ENCODE data around the gene GAL3ST3. TPM values are rescaled to one million over a fixed set of nuclear protein-coding genes. Genes with fewer than 3 reads are reported as not detected.

Gene GAL3ST3
- total RNA-seq, 1 donor, result not detected

- H3K4me3 ChIP-seq (ENCODE audit: insufficient read depth, low read length), result peak overlapping the region; percentile 19
- H3K27ac ChIP-seq (ENCODE audit: low read depth, low read length), result peak overlapping the region; percentile 68
- no peaks in the 10 kb centered on the region for H4K20me1 ChIP-seq (ENCODE audit: insufficient read depth, low read length)
- DNase-seq (ENCODE audit: insufficient read length, low spot score, missing footprints), result peak; percentile 94
- H3K79me2 ChIP-seq (ENCODE audit: insufficient read depth, low read length), result no peaks in the 10 kb centered on the region
- TF ChIP-seq, protein P1, sequence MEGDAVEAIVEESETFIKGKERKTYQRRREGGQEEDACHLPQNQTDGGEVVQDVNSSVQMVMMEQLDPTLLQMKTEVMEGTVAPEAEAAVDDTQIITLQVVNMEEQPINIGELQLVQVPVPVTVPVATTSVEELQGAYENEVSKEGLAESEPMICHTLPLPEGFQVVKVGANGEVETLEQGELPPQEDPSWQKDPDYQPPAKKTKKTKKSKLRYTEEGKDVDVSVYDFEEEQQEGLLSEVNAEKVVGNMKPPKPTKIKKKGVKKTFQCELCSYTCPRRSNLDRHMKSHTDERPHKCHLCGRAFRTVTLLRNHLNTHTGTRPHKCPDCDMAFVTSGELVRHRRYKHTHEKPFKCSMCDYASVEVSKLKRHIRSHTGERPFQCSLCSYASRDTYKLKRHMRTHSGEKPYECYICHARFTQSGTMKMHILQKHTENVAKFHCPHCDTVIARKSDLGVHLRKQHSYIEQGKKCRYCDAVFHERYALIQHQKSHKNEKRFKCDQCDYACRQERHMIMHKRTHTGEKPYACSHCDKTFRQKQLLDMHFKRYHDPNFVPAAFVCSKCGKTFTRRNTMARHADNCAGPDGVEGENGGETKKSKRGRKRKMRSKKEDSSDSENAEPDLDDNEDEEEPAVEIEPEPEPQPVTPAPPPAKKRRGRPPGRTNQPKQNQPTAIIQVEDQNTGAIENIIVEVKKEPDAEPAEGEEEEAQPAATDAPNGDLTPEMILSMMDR (IDR thresholded peaks at IDR 0.05; ENCODE audit: extremely low read depth, low read depth, low read length), result no peak
- H2AFZ ChIP-seq (ENCODE audit: low read length), result peak overlapping the region; percentile 71
- peak overlapping the region; percentile 23 for H3K4me2 ChIP-seq (ENCODE audit: insufficient read depth, low read length)
- peaks cover 29% of the 10 kb centered on the region for H3K4me1 ChIP-seq (ENCODE audit: insufficient read depth, low read length)
- H3K27me3 ChIP-seq (ENCODE audit: insufficient read depth, low read length), result no peaks in the 10 kb centered on the region
- H3K9me3 ChIP-seq (ENCODE audit: low read depth, low read length), result no peaks in the 10 kb centered on the region
- no peaks in the 10 kb centered on the region for H3K36me3 ChIP-seq (ENCODE audit: insufficient read depth, low read length)
Observed at GRCh38 chr11:66015454-66015881, 33.5 kb downstream of the GAL3ST3 start.

GRCh38 chr11:66014804-66015453, 34.0 kb downstream of the GAL3ST3 start:
- no peak overlapping the region for H3K4me3 ChIP-seq (ENCODE audit: insufficient read depth, low read length)
- H3K4me1 ChIP-seq (ENCODE audit: insufficient read depth, low read length), result peaks cover 29% of the 10 kb centered on the region
- H2AFZ ChIP-seq (ENCODE audit: low read length), result peak overlapping the region; percentile 71
- peak overlapping the region; percentile 68 for H3K27ac ChIP-seq (ENCODE audit: low read depth, low read length)
- H3K27me3 ChIP-seq (ENCODE audit: insufficient read depth, low read length), result no peaks in the 10 kb centered on the region
- peak; percentile 87 for DNase-seq (ENCODE audit: insufficient read length, low spot score, missing footprints)
- no peaks in the 10 kb centered on the region for H3K9me3 ChIP-seq (ENCODE audit: low read depth, low read length)
- TF ChIP-seq, protein P1 (IDR thresholded peaks at IDR 0.05; ENCODE audit: extremely low read depth, low read depth, low read length), result no peak
- H4K20me1 ChIP-seq (ENCODE audit: insufficient read depth, low read length), result no peaks in the 10 kb centered on the region
- no peaks in the 10 kb centered on the region for H3K36me3 ChIP-seq (ENCODE audit: insufficient read depth, low read length)
- no peaks in the 10 kb centered on the region for H3K79me2 ChIP-seq (ENCODE audit: insufficient read depth, low read length)
- no peak overlapping the region for H3K4me2 ChIP-seq (ENCODE audit: insufficient read depth, low read length)

GRCh38 chr11:66013762-66014100, 35.2 kb downstream of the GAL3ST3 start:
- H2AFZ ChIP-seq (ENCODE audit: low read length), result no peak overlapping the region
- H3K36me3 ChIP-seq (ENCODE audit: insufficient read depth, low read length), result no peaks in the 10 kb centered on the region
- TF ChIP-seq, protein P1 (IDR thresholded peaks at IDR 0.05; ENCODE audit: extremely low read depth, low read depth, low read length), result no peak
- H3K4me1 ChIP-seq (ENCODE audit: insufficient read depth, low read length), result peaks cover 29% of the 10 kb centered on the region
- no peaks in the 10 kb centered on the region for H4K20me1 ChIP-seq (ENCODE audit: insufficient read depth, low read length)
- no peak overlapping the region for H3K27ac ChIP-seq (ENCODE audit: low read depth, low read length)
- H3K9me3 ChIP-seq (ENCODE audit: low read depth, low read length), result no peaks in the 10 kb centered on the region
- no peaks in the 10 kb centered on the region for H3K79me2 ChIP-seq (ENCODE audit: insufficient read depth, low read length)
- no peaks in the 10 kb centered on the region for H3K27me3 ChIP-seq (ENCODE audit: insufficient read depth, low read length)
- H3K4me3 ChIP-seq (ENCODE audit: insufficient read depth, low read length), result no peak overlapping the region
- H3K4me2 ChIP-seq (ENCODE audit: insufficient read depth, low read length), result no peak overlapping the region
- peak; percentile 55 for DNase-seq (ENCODE audit: insufficient read length, low spot score, missing footprints)

DNA sequence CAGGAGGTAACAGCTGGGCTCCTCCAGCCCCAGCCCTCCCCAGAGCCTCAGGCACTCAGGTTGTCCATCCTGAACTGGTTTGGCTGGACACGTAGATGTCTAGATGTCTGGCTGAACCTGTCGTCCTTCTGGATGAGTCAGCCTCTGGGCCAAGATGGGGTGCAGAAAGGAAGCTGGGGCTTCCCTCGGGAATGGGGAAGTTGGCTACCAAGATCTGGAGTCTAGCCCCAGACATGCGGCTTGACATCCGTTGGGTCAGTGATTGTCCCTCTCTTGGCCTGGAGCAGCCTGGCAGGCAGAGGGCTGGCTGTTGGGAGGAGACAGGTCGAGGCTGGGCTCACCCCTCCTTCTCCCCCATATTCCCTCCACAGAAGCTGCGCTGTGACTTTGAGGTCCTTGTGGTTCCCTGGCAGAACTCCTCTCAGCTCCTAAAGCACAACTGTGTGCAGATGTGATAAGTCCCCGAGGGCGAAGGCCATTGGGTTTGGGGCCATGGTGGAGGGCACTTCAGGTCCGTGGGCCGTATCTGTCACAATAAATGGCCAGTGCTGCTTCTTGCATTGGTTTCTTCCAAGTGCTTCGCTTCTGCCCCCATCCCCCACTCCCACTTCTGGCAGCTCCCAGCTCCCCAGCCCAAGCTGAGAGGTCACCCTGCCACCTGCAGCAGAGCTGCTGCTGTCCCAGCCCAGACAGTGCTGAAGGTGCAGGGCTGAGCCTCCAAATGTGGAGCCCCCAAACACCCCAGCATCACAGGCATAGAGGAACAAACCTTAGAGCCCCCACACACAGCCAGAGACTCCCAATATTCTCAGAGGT, 35.8 kb downstream of the GAL3ST3 start:
- no peaks in the 10 kb centered on the region for H3K9me3 ChIP-seq (ENCODE audit: low read depth, low read length)
- no peak overlapping the region for H3K4me2 ChIP-seq (ENCODE audit: insufficient read depth, low read length)
- no peak overlapping the region for H3K4me3 ChIP-seq (ENCODE audit: insufficient read depth, low read length)
- H3K27me3 ChIP-seq (ENCODE audit: insufficient read depth, low read length), result no peaks in the 10 kb centered on the region
- no peaks in the 10 kb centered on the region for H3K79me2 ChIP-seq (ENCODE audit: insufficient read depth, low read length)
- no peaks in the 10 kb centered on the region for H3K36me3 ChIP-seq (ENCODE audit: insufficient read depth, low read length)
- H3K4me1 ChIP-seq (ENCODE audit: insufficient read depth, low read length), result peaks cover 29% of the 10 kb centered on the region
- no peaks in the 10 kb centered on the region for H4K20me1 ChIP-seq (ENCODE audit: insufficient read depth, low read length)
- peak; percentile 89 for DNase-seq (ENCODE audit: insufficient read length, low spot score, missing footprints)
- no peak overlapping the region for H2AFZ ChIP-seq (ENCODE audit: low read length)
- no peak overlapping the region for H3K27ac ChIP-seq (ENCODE audit: low read depth, low read length)
- TF ChIP-seq, protein P1 (IDR thresholded peaks at IDR 0.05; ENCODE audit: extremely low read depth, low read depth, low read length), result no peak

Data from osteoblast (primary cell).